Epithelial cell of proximal tubule (primary cell): ENCODE measurements around the gene NFATC2IP. TPM values are rescaled to one million over a fixed set of nuclear protein-coding genes. Genes with fewer than 3 reads are reported as not detected.
"Not testable (repeated sequence)": the region's sequence is repeated elsewhere in the genome, so short reads cannot be mapped to it uniquely, and the experiment has no call there.

Experiments
- DNase-seq: peaks from one replicate; pipeline ENCODE4 v3.0.0-alpha.2; 2011; ENCODE audit warnings: low read depth
- H3K4me3 ChIP-seq: 2 replicates; pipeline ENCODE4 v1.5.1; 2011; ENCODE audit warnings: low read depth, mild to moderate bottlenecking, low read length
- CTCF ChIP-seq: conservative IDR thresholded peaks from 2 replicates; pipeline ENCODE4 v1.5.1; 2012; ENCODE audit warnings: low read depth, mild to moderate bottlenecking, low read length
- total RNA-seq: library from RNA; depleted of rRNA; stranded (reverse); fragments of >200 nt; gene quantifications from 2 replicates; pipeline ENCODE4 v1.2.3, GENCODE V29; 2015

NFATC2IP gene
- total RNA-seq, 1 donor from 2014 or later, result 35.1 TPM

- TF ChIP-seq CTCF, result no peak
- DNase-seq, result no peak
- no peak overlapping the region for H3K4me3 ChIP-seq
Measured at GRCh38 chr16:28991687-28992086, 41.0 kb downstream of the NFATC2IP start.

GRCh38 chr16:28992496-28992895 is 41.8 kb downstream of the NFATC2IP start:
- TF ChIP-seq CTCF, result no peak
- no peak overlapping the region for H3K4me3 ChIP-seq
- no peak for DNase-seq

- no peak overlapping the region for H3K4me3 ChIP-seq
- no peak for TF ChIP-seq CTCF
- no peak for DNase-seq
Measured at GRCh38 chr16:28998837-28999236, 48.1 kb downstream of the NFATC2IP start.

GRCh38 chr16:28999577-28999976 is 48.8 kb downstream of the NFATC2IP start:
- TF ChIP-seq CTCF, result no peak
- no peak for DNase-seq

DNA sequence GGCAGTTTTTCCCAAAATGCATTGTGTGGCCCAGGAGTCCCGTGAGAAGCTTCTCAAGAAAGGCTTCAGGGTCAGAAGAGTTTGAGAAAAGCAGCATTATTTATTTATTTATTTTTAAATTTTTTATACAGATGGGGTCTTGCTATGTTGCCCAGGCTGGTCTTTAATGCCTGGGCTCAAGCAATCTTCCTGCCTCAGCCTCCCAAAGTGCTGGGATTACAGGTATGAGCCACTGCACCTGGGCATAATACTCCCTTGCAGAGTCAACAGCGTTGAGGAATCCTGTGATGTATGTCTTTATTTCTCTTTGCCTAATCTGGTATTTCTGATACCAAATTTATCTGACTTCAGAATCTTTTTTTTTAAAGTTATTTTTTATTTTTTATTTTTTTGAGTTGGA is 49.3 kb downstream of the NFATC2IP start:
- no peak for DNase-seq
- no peak for TF ChIP-seq CTCF
- no peak overlapping the region for H3K4me3 ChIP-seq

More at GRCh38 chr16:28999577-28999976, 48.8 kb downstream of the NFATC2IP start:
- H3K4me3 ChIP-seq, result no peak overlapping the region

GRCh38 chr16:29004496-29005139 is 53.9 kb downstream of the NFATC2IP start:
- not testable (repeated sequence) for H3K4me3 ChIP-seq, DNase-seq

DNA sequence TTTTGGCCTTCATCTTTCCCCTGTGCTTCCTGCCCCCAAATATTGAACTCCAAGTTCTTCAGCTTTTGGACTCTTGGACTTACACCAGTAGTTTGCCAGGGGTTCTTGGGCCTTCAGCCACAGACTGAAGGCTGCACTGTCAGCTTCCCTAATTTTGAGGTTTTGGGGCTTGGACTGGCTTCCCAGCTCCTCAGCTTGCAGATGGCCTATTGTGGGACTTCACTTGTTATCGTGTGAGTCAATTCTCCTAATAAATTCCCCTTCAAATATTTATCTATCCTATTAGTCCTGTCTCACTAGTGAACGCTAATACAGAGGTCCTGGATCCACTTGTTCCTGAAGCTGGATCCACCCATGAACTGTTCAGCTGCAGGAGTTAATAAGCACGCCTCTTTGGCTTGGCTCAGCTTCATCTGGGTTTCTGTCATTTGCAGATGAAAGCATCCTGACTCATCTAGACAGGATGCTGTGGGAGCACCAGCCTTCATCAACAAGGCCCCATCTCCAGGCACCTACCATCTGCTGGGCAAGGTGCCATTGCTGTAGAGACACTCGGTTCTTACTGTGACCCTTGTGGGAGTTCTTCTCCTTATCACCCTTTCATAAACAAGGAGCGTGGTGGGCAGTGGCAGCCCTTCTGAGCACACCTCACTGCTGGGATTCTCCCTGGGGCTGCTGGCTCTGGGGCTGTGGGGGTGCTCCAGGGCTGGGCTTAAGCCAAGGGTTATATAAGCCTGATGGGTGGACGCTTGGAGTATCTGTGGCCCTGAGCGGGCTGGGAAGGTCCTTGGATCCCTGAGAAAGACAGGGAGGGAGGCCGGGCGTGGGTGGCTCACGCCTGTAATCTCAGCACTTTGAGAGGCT is 57.2 kb downstream of the NFATC2IP start:
- no peak for DNase-seq
- no peak for TF ChIP-seq CTCF

More for the DNA sequence above, 57.2 kb downstream of the NFATC2IP start:
- no peak overlapping the region for H3K4me3 ChIP-seq
